ENCODE results near the gene TNS2. TPM values are rescaled to one million over a fixed set of nuclear protein-coding genes. Genes with fewer than 3 reads are reported as not detected.
A peak's percentile ranks its signal among the peaks of the same experiment; 100 is the strongest.

The TNS2 gene
- total and polyA plus RNA-seq, 2 of the 13 experiments (the other 11 are each of a cell fraction or from before 2014, with no cell fraction given): 8.9 to 20.4 TPM

DNA sequence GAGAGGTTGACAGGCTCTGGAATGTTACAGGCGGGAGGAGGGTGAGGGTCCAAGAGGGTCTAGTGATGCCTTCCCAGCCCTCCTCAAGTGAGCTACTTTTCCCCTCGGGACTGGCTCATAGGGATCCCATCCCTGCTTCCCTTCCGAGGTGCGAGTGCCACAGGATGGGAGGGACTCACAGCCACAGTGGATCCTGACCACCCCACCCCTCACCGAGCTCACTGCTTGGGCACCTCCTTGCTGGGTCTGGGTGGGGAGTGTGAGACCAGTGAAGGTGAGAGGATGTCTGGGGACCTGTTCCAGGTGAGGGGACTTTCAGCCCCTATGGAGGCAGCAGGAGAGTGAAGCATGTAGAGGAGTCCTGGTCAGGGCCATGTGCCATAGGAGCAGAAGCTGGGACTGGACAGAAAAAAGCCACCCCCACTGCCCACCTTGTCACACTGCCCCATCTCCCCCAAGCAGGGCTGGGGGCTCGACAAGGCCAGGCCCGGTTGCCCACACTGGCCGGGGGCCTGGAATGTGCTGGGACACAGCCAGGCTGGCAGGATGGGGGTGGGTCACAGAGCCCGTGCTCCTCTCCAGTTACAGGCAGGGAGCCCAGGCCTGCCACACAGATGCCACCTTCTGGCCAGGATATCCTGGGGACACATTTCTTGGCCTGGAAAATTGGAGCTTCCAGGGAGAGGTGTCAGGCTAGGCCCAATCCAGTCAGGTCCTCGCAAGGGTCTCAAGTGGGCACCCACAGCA is 1.7 kb upstream of the TNS2 start (continued):
- no peak for TF ChIP-seq TAF15 (IDR thresholded peaks at IDR 0.05; ENCODE audit: low read depth, low read length, poor library complexity, severe bottlenecking)
- TF ChIP-seq, protein P1, sequence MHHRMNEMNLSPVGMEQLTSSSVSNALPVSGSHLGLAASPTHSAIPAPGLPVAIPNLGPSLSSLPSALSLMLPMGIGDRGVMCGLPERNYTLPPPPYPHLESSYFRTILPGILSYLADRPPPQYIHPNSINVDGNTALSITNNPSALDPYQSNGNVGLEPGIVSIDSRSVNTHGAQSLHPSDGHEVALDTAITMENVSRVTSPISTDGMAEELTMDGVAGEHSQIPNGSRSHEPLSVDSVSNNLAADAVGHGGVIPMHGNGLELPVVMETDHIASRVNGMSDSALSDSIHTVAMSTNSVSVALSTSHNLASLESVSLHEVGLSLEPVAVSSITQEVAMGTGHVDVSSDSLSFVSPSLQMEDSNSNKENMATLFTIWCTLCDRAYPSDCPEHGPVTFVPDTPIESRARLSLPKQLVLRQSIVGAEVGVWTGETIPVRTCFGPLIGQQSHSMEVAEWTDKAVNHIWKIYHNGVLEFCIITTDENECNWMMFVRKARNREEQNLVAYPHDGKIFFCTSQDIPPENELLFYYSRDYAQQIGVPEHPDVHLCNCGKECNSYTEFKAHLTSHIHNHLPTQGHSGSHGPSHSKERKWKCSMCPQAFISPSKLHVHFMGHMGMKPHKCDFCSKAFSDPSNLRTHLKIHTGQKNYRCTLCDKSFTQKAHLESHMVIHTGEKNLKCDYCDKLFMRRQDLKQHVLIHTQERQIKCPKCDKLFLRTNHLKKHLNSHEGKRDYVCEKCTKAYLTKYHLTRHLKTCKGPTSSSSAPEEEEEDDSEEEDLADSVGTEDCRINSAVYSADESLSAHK (CRISPR knock-in tag; IDR thresholded peaks at IDR 0.05; ENCODE audit: borderline replicate concordance): no peak
- TF ChIP-seq KMT2B (CRISPR knock-in tag; IDR thresholded peaks at IDR 0.05): no peak
- TF ChIP-seq, protein P2, sequence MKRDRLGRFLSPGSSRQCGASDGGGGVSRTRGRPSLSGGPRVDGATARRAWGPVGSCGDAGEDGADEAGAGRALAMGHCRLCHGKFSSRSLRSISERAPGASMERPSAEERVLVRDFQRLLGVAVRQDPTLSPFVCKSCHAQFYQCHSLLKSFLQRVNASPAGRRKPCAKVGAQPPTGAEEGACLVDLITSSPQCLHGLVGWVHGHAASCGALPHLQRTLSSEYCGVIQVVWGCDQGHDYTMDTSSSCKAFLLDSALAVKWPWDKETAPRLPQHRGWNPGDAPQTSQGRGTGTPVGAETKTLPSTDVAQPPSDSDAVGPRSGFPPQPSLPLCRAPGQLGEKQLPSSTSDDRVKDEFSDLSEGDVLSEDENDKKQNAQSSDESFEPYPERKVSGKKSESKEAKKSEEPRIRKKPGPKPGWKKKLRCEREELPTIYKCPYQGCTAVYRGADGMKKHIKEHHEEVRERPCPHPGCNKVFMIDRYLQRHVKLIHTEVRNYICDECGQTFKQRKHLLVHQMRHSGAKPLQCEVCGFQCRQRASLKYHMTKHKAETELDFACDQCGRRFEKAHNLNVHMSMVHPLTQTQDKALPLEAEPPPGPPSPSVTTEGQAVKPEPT (CRISPR knock-in tag; IDR thresholded peaks at IDR 0.05; ENCODE audit: low read depth): no peak
- peak; percentile 99 for TF ChIP-seq HNRNPL (IDR thresholded peaks at IDR 0.05; ENCODE audit: low read depth, low read length)
- TF ChIP-seq ZBTB38 (CRISPR knock-in tag; IDR thresholded peaks at IDR 0.05): no peak
- TF ChIP-seq, protein P3, sequence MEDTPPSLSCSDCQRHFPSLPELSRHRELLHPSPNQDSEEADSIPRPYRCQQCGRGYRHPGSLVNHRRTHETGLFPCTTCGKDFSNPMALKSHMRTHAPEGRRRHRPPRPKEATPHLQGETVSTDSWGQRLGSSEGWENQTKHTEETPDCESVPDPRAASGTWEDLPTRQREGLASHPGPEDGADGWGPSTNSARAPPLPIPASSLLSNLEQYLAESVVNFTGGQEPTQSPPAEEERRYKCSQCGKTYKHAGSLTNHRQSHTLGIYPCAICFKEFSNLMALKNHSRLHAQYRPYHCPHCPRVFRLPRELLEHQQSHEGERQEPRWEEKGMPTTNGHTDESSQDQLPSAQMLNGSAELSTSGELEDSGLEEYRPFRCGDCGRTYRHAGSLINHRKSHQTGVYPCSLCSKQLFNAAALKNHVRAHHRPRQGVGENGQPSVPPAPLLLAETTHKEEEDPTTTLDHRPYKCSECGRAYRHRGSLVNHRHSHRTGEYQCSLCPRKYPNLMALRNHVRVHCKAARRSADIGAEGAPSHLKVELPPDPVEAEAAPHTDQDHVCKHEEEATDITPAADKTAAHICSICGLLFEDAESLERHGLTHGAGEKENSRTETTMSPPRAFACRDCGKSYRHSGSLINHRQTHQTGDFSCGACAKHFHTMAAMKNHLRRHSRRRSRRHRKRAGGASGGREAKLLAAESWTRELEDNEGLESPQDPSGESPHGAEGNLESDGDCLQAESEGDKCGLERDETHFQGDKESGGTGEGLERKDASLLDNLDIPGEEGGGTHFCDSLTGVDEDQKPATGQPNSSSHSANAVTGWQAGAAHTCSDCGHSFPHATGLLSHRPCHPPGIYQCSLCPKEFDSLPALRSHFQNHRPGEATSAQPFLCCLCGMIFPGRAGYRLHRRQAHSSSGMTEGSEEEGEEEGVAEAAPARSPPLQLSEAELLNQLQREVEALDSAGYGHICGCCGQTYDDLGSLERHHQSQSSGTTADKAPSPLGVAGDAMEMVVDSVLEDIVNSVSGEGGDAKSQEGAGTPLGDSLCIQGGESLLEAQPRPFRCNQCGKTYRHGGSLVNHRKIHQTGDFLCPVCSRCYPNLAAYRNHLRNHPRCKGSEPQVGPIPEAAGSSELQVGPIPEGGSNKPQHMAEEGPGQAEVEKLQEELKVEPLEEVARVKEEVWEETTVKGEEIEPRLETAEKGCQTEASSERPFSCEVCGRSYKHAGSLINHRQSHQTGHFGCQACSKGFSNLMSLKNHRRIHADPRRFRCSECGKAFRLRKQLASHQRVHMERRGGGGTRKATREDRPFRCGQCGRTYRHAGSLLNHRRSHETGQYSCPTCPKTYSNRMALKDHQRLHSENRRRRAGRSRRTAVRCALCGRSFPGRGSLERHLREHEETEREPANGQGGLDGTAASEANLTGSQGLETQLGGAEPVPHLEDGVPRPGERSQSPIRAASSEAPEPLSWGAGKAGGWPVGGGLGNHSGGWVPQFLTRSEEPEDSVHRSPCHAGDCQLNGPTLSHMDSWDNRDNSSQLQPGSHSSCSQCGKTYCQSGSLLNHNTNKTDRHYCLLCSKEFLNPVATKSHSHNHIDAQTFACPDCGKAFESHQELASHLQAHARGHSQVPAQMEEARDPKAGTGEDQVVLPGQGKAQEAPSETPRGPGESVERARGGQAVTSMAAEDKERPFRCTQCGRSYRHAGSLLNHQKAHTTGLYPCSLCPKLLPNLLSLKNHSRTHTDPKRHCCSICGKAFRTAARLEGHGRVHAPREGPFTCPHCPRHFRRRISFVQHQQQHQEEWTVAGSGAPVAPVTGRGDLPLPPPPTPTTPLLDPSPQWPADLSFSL (CRISPR knock-in tag; IDR thresholded peaks at IDR 0.05): no peak
- peak; percentile 18; the same call in 1 of the 2 replicates for TF ChIP-seq FOSL2 (CRISPR knock-in tag; IDR thresholded peaks at IDR 0.05)
- no peak for TF ChIP-seq ZNF3 (CRISPR knock-in tag; IDR thresholded peaks at IDR 0.05)
- no peak for TF ChIP-seq TP53 (CRISPR knock-in tag; conservative IDR thresholded peaks at IDR 0.05)
- no peak for TF ChIP-seq NPAS2 (CRISPR knock-in tag; IDR thresholded peaks at IDR 0.05; ENCODE audit: borderline replicate concordance)
- no peak for TF ChIP-seq ZNF790 (CRISPR knock-in tag; IDR thresholded peaks at IDR 0.05; ENCODE audit: borderline replicate concordance)
- no peak for TF ChIP-seq HMG20A (CRISPR knock-in tag; IDR thresholded peaks at IDR 0.05; ENCODE audit: borderline replicate concordance)
- no peak for TF ChIP-seq ZNF792 (CRISPR knock-in tag; IDR thresholded peaks at IDR 0.05)
- TF ChIP-seq, protein P4, sequence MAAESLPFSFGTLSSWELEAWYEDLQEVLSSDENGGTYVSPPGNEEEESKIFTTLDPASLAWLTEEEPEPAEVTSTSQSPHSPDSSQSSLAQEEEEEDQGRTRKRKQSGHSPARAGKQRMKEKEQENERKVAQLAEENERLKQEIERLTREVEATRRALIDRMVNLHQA (CRISPR knock-in tag; IDR thresholded peaks at IDR 0.05): no peak
- TF ChIP-seq ZSCAN9 (CRISPR knock-in tag; IDR thresholded peaks at IDR 0.05; ENCODE audit: borderline replicate concordance): 0 out of 2 replicates have a peak, but pooled peaks have one; percentile 45
- no peak for TF ChIP-seq NR2F1 (CRISPR knock-in tag; IDR thresholded peaks at IDR 0.05)
- 0 out of 2 replicates have a peak, but pooled peaks have one; percentile 8 for TF ChIP-seq BORCS8-MEF2B (CRISPR knock-in tag; IDR thresholded peaks at IDR 0.05)
- TF ChIP-seq NFIB (CRISPR knock-in tag; IDR thresholded peaks at IDR 0.05; ENCODE audit: borderline replicate concordance): no peak

All from HepG2 (cell line).